Measurements from ENCODE around the gene BNC2.

DNA sequence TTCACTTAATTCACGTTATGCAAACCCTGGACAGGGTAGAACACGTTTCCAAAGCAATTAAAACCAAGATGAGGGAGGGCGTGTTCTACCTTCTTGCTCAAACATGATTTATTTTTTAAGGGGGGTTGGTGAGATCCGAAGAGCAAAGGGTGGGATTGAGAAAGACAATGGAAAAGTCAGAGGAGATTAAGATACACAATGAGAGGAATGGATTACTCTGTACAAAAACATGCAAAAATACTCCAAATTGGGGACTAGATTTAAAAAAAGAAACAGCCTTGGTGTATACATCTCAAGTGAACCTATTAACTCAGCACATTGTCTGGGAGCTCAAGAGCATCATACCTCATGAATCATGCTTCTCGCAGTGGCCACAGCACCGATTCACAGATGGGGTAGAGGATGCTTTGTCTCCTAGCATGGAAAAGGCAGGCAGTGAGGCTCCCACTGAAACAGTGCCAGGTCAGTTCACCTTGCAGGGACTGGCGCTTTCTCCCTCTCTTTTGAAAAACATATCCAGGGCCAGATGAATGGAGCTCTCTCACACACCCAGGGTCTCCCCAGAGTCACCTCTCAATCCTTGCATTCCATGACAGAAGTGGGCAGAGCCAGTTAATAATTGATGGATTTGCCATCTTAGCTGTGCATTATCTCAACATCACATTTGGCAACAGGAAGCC lies 459.7 kb downstream of the BNC2 start:
- TF ChIP-seq GATA3 (IDR thresholded peaks at IDR 0.05; ENCODE audit: low read depth, low read length) = no peak
- no peak for TF ChIP-seq GATA2 (IDR thresholded peaks at IDR 0.05; ENCODE audit: low read depth, low read length)
